Measurements from ENCODE around the gene MBD5. TPM values are rescaled to one million over a fixed set of nuclear protein-coding genes. Genes with fewer than 3 reads are reported as not detected.

Gene MBD5
- total and polyA plus RNA-seq, 4 donors: 2.0 to 15.9 (median 9.5) TPM

GRCh38 chr2:148110184-148110583 is 89.3 kb downstream of the MBD5 start:
- no peaks in the 10 kb centered on the region for H3K36me3 ChIP-seq (ENCODE audit: control insufficient read depth in 4 of 4, insufficient read depth in 3 of 4, low read depth in 1 of 4, low read length in 3 of 4)
- no peaks in the 10 kb centered on the region for H3K9me3 ChIP-seq (ENCODE audit: control insufficient read depth in 4 of 4, low read length in 3 of 4)
- 85% methylated on average over 1 of the region's 1 CpG for WGBS
- H3K4me1 ChIP-seq (ENCODE audit: control insufficient read depth in 4 of 4, insufficient read depth in 4 of 4, low read length in 3 of 4): no peaks in the 10 kb centered on the region
- H3K27me3 ChIP-seq (ENCODE audit: control insufficient read depth in 4 of 4, insufficient read depth in 4 of 4, low read length in 3 of 4): no peaks in the 10 kb centered on the region
- no peak overlapping the region for H3K27ac ChIP-seq (ENCODE audit: low read depth in 1 of 2, low read length in 2 of 2)
- DNase-seq (ENCODE audit: low spot score): no peak
- H3K4me3 ChIP-seq (ENCODE audit: low read depth in 1 of 3, low read length in 3 of 3): no peak overlapping the region
- no peak overlapping the region for H3K9ac ChIP-seq (ENCODE audit: low read depth in 1 of 2, low read length in 2 of 2)
- TF ChIP-seq REST (IDR thresholded peaks at IDR 0.05) (no peak), EGR1 (IDR thresholded peaks at IDR 0.05; ENCODE audit: low read depth in 2 of 2) (no peak), JUND (IDR thresholded peaks at IDR 0.05) (no peak), CTCF (IDR thresholded peaks at IDR 0.05; ENCODE audit: low read depth, low read length, missing input control) (no peak), ATF3 (IDR thresholded peaks at IDR 0.05) (no peak), SP1 (IDR thresholded peaks at IDR 0.05) (no peak), HNF4G (IDR thresholded peaks at IDR 0.05) (no peak)

- Histone ChIP-seq H3K4me1 (ENCODE audit: control insufficient read depth in 4 of 4, insufficient read depth in 4 of 4, low read length in 3 of 4) (no peaks in the 10 kb centered on the region), H3K36me3 (ENCODE audit: control insufficient read depth in 4 of 4, insufficient read depth in 3 of 4, low read depth in 1 of 4, low read length in 3 of 4) (no peaks in the 10 kb centered on the region), H3K27me3 (ENCODE audit: control insufficient read depth in 4 of 4, insufficient read depth in 4 of 4, low read length in 3 of 4) (no peaks in the 10 kb centered on the region), H3K27ac (ENCODE audit: low read depth in 1 of 2, low read length in 2 of 2) (no peak overlapping the region), H3K9me3 (ENCODE audit: control insufficient read depth in 4 of 4, low read length in 3 of 4) (no peaks in the 10 kb centered on the region), H3K4me3 (ENCODE audit: low read depth in 1 of 3, low read length in 3 of 3) (no peak overlapping the region), H3K9ac (ENCODE audit: low read depth in 1 of 2, low read length in 2 of 2) (no peak overlapping the region)
- TF ChIP-seq JUND (IDR thresholded peaks at IDR 0.05): no peak
- no peak for TF ChIP-seq CTCF (IDR thresholded peaks at IDR 0.05; ENCODE audit: low read depth, low read length, missing input control)
- TF ChIP-seq EGR1 (IDR thresholded peaks at IDR 0.05; ENCODE audit: low read depth in 2 of 2): no peak
- no peak for TF ChIP-seq SP1 (IDR thresholded peaks at IDR 0.05)
- no peak for TF ChIP-seq REST (IDR thresholded peaks at IDR 0.05)
- no peak for TF ChIP-seq GABPA (IDR thresholded peaks at IDR 0.05 in 1 of 2, conservative IDR thresholded peaks at IDR 0.05 in 1 of 2)
- no peak for TF ChIP-seq RXRA (IDR thresholded peaks at IDR 0.05)
- TF ChIP-seq HNF4A (conservative IDR thresholded peaks at IDR 0.05): no peak
- no peak for TF ChIP-seq HNF4G (IDR thresholded peaks at IDR 0.05)
- no peak for TF ChIP-seq RAD21 (IDR thresholded peaks at IDR 0.05)
- TF ChIP-seq ZBTB33 (IDR thresholded peaks at IDR 0.05): no peak
- TF ChIP-seq YY1 (IDR thresholded peaks at IDR 0.05): no peak
- TF ChIP-seq FOXA2 (IDR thresholded peaks at IDR 0.05): no peak
- no peak for TF ChIP-seq FOXA1 (IDR thresholded peaks at IDR 0.05)
- DNase-seq (ENCODE audit: low spot score): no peak
These were observed 101.9 kb downstream of the MBD5 start for GRCh38 chr2:148122788-148123187.

Measured in liver (tissue), 9 donors.